ENCODE results near the gene CAMTA1.

Gene CAMTA1

GRCh38 chr1:6850537-6850936 is 65.3 kb downstream of the CAMTA1 start:
- no peak for DNase-seq (ENCODE audit: low read depth, low spot score)

GRCh38 chr1:6852136-6852890 is 67.1 kb downstream of the CAMTA1 start:
- DNase-seq (ENCODE audit: low read depth, low spot score): no peak

GRCh38 chr1:6854166-6854565 is 68.9 kb downstream of the CAMTA1 start:
- DNase-seq (ENCODE audit: low read depth, low spot score): no peak

- DNase-seq (ENCODE audit: low read depth, low spot score): no peak
These were observed 72.6 kb downstream of the CAMTA1 start for GRCh38 chr1:6857831-6858230.

GRCh38 chr1:6858596-6858995 is 73.3 kb downstream of the CAMTA1 start:
- no peak for DNase-seq (ENCODE audit: low read depth, low spot score)

GRCh38 chr1:6859415-6860343 is 74.4 kb downstream of the CAMTA1 start:
- DNase-seq (ENCODE audit: low read depth, low spot score): no peak

GRCh38 chr1:6860401-6860800 is 75.1 kb downstream of the CAMTA1 start:
- DNase-seq (ENCODE audit: low read depth, low spot score): no peak

- no peak for DNase-seq (ENCODE audit: low read depth, low spot score)
These were observed 75.9 kb downstream of the CAMTA1 start for GRCh38 chr1:6861075-6861724.

GRCh38 chr1:6862906-6863305 is 77.7 kb downstream of the CAMTA1 start:
- DNase-seq (ENCODE audit: low read depth, low spot score): no peak

- DNase-seq (ENCODE audit: low read depth, low spot score): no peak
These were observed 78.9 kb downstream of the CAMTA1 start for GRCh38 chr1:6864166-6864565.

GRCh38 chr1:6866825-6867224 is 81.6 kb downstream of the CAMTA1 start:
- DNase-seq (ENCODE audit: low read depth, low spot score): peak; percentile 15

- DNase-seq (ENCODE audit: low read depth, low spot score): no peak
These were observed 82.1 kb downstream of the CAMTA1 start for GRCh38 chr1:6867321-6867720.

- peak; percentile 26 for DNase-seq (ENCODE audit: low read depth, low spot score)
These were observed 82.7 kb downstream of the CAMTA1 start for GRCh38 chr1:6867729-6868659.

- no peak for DNase-seq (ENCODE audit: low read depth, low spot score)
These were observed 83.6 kb downstream of the CAMTA1 start for GRCh38 chr1:6868660-6869380.

- no peak for DNase-seq (ENCODE audit: low read depth, low spot score)
These were observed 84.3 kb downstream of the CAMTA1 start for GRCh38 chr1:6869545-6869944.

GRCh38 chr1:6870086-6870485 is 84.8 kb downstream of the CAMTA1 start:
- no peak for DNase-seq (ENCODE audit: low read depth, low spot score)

GRCh38 chr1:6870571-6870970 is 85.3 kb downstream of the CAMTA1 start:
- DNase-seq (ENCODE audit: low read depth, low spot score): no peak

- DNase-seq (ENCODE audit: low read depth, low spot score): no peak
These were observed 86.2 kb downstream of the CAMTA1 start for GRCh38 chr1:6871300-6871972.

- no peak for DNase-seq (ENCODE audit: low read depth, low spot score)
These were observed 87.5 kb downstream of the CAMTA1 start for GRCh38 chr1:6872573-6873261.
